GM12878 (cell line): ENCODE measurements around the gene ZNF474. TPM values are rescaled to one million over a fixed set of nuclear protein-coding genes. Genes with fewer than 3 reads are reported as not detected.

Experiments
- ATAC-seq: fragments of 200-7000 bp; cut with Tn5 transposase; 3 replicates; pipeline ENCODE4 v1.9.1; 2020; ENCODE audit warnings: mild to moderate bottlenecking, moderate library complexity
- BruUV-seq: library from RNA; stranded (reverse); fragments of 400-500 nt; replicated peaks from 2 replicates; lab custom pipeline; 2021; lab: Mats Ljungman, UMichigan
- CTCF ChIA-PET: fragments of 300-600 bp; sonication (Branson Sonifier 250); formaldehyde crosslinking; extraction: SDS; loops from one replicate; lab custom pipeline; 2021; ENCODE audit warnings: inconsistent platforms; lab: Yijun Ruan, JAX
- POLR2A ChIA-PET: fragments of 350-600 bp; formaldehyde crosslinking; extraction: SDS; loops from one replicate; lab custom pipeline; 2021; ENCODE audit warnings: inconsistent platforms; lab: Charles Lee
- RAD21 ChIA-PET: fragments of 300-600 bp; sonication (Branson Sonifier 250); formaldehyde crosslinking; loops from one replicate; lab custom pipeline; 2023; ENCODE audit warnings: antibody characterized with exemption; ENCODE audit not compliant: unreplicated experiment; lab: Charles Lee
- SMC1A ChIA-PET: fragments of 300-600 bp; sonication (Branson Sonifier 250); formaldehyde crosslinking; loops from one replicate; lab custom pipeline; 2023; ENCODE audit not compliant: unreplicated experiment, uncharacterized antibody; lab: Charles Lee
- DNase-seq: peaks from one replicate; pipeline ENCODE4 v3.0.0-alpha.2; 2011; ENCODE audit warnings: low read depth, low spot score
- FAIRE-seq: peaks from 3 replicates; lab custom pipeline; 2011; peaks lifted over from hg19 to GRCh38; lab: Jason Lieb, UNC
- H2AFZ ChIP-seq: 2 replicates; pipeline ENCODE4 v1.6.0; 2011; ENCODE audit warnings: low read depth, low read length, control low read depth; ENCODE audit not compliant: control insufficient read depth
- H3K27ac ChIP-seq: 2 replicates; pipeline ENCODE4 v1.5.1; 2011; ENCODE audit warnings: control low read depth; ENCODE audit not compliant: control insufficient read depth, insufficient read depth
- H3K27me3 ChIP-seq, 2 experiments: replicated peaks in 1 of 2; 2 replicates each; pipeline versions ENCODE4 v1.6.0 to v1.6.1; 2011; ENCODE audit warnings: low read length in 1 of 2; ENCODE audit not compliant: control insufficient read depth in 2 of 2, insufficient read depth in 2 of 2
- H3K36me3 ChIP-seq, 2 experiments: 2 replicates each; pipeline ENCODE4 v1.5.1; 2011; ENCODE audit warnings: low read length in 1 of 2; ENCODE audit not compliant: control insufficient read depth in 2 of 2, insufficient read depth in 2 of 2
- H3K4me1 ChIP-seq: 2 replicates; pipeline ENCODE4 v1.6.1; 2011; ENCODE audit warnings: mild to moderate bottlenecking, low read length, moderate library complexity, mixed read lengths; ENCODE audit not compliant: control insufficient read depth, insufficient read depth
- H3K4me2 ChIP-seq: 2 replicates; pipeline ENCODE4 v1.6.0; 2011; ENCODE audit warnings: control low read depth; ENCODE audit not compliant: control insufficient read depth, insufficient read depth
- H3K4me3 ChIP-seq: fragments of 200-600 bp; sonication (generic); 2 replicates; pipeline ENCODE4 v1.5.1; 2016
- H3K79me2 ChIP-seq: 2 replicates; pipeline ENCODE4 v1.6.0; 2011; ENCODE audit warnings: low read length; ENCODE audit not compliant: control insufficient read depth, insufficient read depth
- H3K9ac ChIP-seq: 2 replicates; pipeline ENCODE4 v1.8.0; 2011; ENCODE audit warnings: low read length, control low read depth, mixed read lengths; ENCODE audit not compliant: control insufficient read depth, insufficient read depth
- H3K9me3 ChIP-seq: replicated peaks from 3 replicates; pipeline ENCODE4 v1.5.1; 2011; ENCODE audit warnings: mild to moderate bottlenecking, low read length; ENCODE audit not compliant: control insufficient read depth, insufficient read depth
- H4K20me1 ChIP-seq: 2 replicates; pipeline ENCODE4 v1.6.0; 2011; ENCODE audit not compliant: control insufficient read depth, insufficient read depth
- ETV6 ChIP-seq, 2 experiments: fragments of 450-650 bp in 1 of 2; IDR thresholded peaks in 1 of 2; conservative IDR thresholded peaks in 1 of 2; 2 replicates each; pipeline ENCODE4 v1.6.1; 2014; ENCODE audit warnings: antibody characterized with exemption in 1 of 2, borderline replicate concordance in 1 of 2, low read depth in 1 of 2, mild to moderate bottlenecking in 1 of 2, moderate library complexity in 1 of 2
- SREBF2 ChIP-seq: IDR thresholded peaks from 2 replicates; pipeline ENCODE4 v1.6.1; 2012; ENCODE audit warnings: mild to moderate bottlenecking, low read length
- WGBS: methylation state at CpG from one replicate; pipeline ENCODE4 v1.1.6; 2016; ENCODE audit warnings: low lambda C conversion rate; ENCODE audit not compliant: insufficient replicate concordance, insufficient coverage; ENCODE audit errors: missing lambda C conversion rate; 5-methylcytosine and 5-hydroxymethylcytosine counted together
- in situ Hi-C: fragments of 300-500 bp; cut with MboI; formaldehyde crosslinking; loops from 9 replicates; pipeline ENCODE4 v1.14.3; 2018; ENCODE audit warnings: mixed read lengths
- intact Hi-C: fragments of 100-400 bp; cut with micrococcal nuclease; formaldehyde crosslinking; loops from one replicate; pipeline ENCODE4 v1.14.2; 2022; ENCODE audit not compliant: unreplicated experiment
- polyA plus RNA-seq, 11 experiments: library from polyadenylated mRNA; depleted of rRNA in 4 of 11; unstranded in 6 of 11; stranded (reverse) in 5 of 11; fragments of >200 nt; fragmentation: Nextera tagmentation in 4 of 11; fragmentation: Illumina TruSeq in 1 of 11; extraction: Ambion mirVana in 4 of 11; extraction: Trizol in 1 of 11; gene quantifications; 1 replicate in 1 of 11; 2 replicates in 10 of 11; pipeline versions ENCODE4 v1.2.1 to v1.2.3, GENCODE V29; 2011 to 2016; ENCODE audit warnings: inconsistent platforms in 2 of 11, missing spikeins in 2 of 11, low read depth in 1 of 11
- total RNA-seq, 4 experiments: library from RNA; depleted of rRNA in 3 of 4; stranded (reverse); fragments of >200 nt in 3 of 4; fragmentation: Illumina TruSeq in 1 of 4; extraction: Trizol in 1 of 4; gene quantifications; 2 replicates each; pipeline versions ENCODE4 v1.2.1 to v1.2.3, GENCODE V29; 2013 to 2021
- TF ChIP-seq, protein P1 (sequence below): fragments of 450-650 bp; IDR thresholded peaks from 2 replicates; pipeline ENCODE4 v1.6.1; 2016; ENCODE audit warnings: mild to moderate bottlenecking
- TF ChIP-seq, protein P2 (sequence below): fragments of 450-650 bp; IDR thresholded peaks from 2 replicates; pipeline ENCODE4 v1.6.1; 2017; ENCODE audit warnings: mild to moderate bottlenecking, low read depth, inconsistent platforms; ENCODE audit not compliant: poor library complexity, severe bottlenecking

ZNF474 gene
- total and polyA plus RNA-seq, 10 of the 15 experiments (the other 5 are each of a cell fraction or from before 2014, with no cell fraction given): 0.06 to 0.97 (median 0.13) TPM; not detected in 3

- H3K27me3 ChIP-seq: no peaks in the 10 kb centered on the region
- ChIA-PET SMC1A (no interaction called here), POLR2A (no interaction called here), CTCF (no interaction called here), RAD21 (no interaction called here)
- no peak overlapping the region for H3K4me3 ChIP-seq
- DNase-seq: no peak
- no peak overlapping the region for H2AFZ ChIP-seq
- no peaks in the 10 kb centered on the region for H4K20me1 ChIP-seq
- H3K4me1 ChIP-seq: no peaks in the 10 kb centered on the region
- H3K9ac ChIP-seq: no peak overlapping the region
- H3K4me2 ChIP-seq: no peak overlapping the region
- no TSS peak for BruUV-seq
- ATAC-seq: no peak
- WGBS: 0% methylated on average over 4 of the region's 4 CpGs
- in situ Hi-C loops (no loop called here), intact Hi-C loops (no loop called here)
- no peaks in the 10 kb centered on the region for H3K9me3 ChIP-seq
- TF ChIP-seq ETV6 (conservative IDR thresholded peaks at IDR 0.05 in 1 of 2, IDR thresholded peaks at IDR 0.05 in 1 of 2; ENCODE audit: borderline replicate concordance in 1 of 2, low read depth in 1 of 2) (no peak), SREBF2 (no peak)
- TF ChIP-seq, protein P1, sequence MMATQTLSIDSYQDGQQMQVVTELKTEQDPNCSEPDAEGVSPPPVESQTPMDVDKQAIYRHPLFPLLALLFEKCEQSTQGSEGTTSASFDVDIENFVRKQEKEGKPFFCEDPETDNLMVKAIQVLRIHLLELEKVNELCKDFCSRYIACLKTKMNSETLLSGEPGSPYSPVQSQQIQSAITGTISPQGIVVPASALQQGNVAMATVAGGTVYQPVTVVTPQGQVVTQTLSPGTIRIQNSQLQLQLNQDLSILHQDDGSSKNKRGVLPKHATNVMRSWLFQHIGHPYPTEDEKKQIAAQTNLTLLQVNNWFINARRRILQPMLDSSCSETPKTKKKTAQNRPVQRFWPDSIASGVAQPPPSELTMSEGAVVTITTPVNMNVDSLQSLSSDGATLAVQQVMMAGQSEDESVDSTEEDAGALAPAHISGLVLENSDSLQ: no peak
- TF ChIP-seq, protein P2, sequence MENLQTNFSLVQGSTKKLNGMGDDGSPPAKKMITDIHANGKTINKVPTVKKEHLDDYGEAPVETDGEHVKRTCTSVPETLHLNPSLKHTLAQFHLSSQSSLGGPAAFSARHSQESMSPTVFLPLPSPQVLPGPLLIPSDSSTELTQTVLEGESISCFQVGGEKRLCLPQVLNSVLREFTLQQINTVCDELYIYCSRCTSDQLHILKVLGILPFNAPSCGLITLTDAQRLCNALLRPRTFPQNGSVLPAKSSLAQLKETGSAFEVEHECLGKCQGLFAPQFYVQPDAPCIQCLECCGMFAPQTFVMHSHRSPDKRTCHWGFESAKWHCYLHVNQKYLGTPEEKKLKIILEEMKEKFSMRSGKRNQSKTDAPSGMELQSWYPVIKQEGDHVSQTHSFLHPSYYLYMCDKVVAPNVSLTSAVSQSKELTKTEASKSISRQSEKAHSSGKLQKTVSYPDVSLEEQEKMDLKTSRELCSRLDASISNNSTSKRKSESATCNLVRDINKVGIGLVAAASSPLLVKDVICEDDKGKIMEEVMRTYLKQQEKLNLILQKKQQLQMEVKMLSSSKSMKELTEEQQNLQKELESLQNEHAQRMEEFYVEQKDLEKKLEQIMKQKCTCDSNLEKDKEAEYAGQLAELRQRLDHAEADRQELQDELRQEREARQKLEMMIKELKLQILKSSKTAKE: no peak
- no peak overlapping the region for H3K27ac ChIP-seq
- FAIRE-seq: no peak
- H3K36me3 ChIP-seq: no peaks in the 10 kb centered on the region
- H3K79me2 ChIP-seq: no peaks in the 10 kb centered on the region
These were observed 20.2 kb downstream of the ZNF474 start for GRCh38 chr5:122149321-122150090.
